HG02571 (cell line): ENCODE data around the gene NINL.
"Not testable (repeated sequence)": the region's sequence is repeated elsewhere in the genome, so short reads cannot be mapped to it uniquely, and the experiment has no call there.

Experiments
- ATAC-seq: cut with Tn5 transposase; IDR thresholded peaks from one replicate; pipeline ENCODE4 v1.9.1; 2021; ENCODE audit warnings: mild to moderate bottlenecking, moderate library complexity; ENCODE audit not compliant: unreplicated experiment

Gene NINL

DNA sequence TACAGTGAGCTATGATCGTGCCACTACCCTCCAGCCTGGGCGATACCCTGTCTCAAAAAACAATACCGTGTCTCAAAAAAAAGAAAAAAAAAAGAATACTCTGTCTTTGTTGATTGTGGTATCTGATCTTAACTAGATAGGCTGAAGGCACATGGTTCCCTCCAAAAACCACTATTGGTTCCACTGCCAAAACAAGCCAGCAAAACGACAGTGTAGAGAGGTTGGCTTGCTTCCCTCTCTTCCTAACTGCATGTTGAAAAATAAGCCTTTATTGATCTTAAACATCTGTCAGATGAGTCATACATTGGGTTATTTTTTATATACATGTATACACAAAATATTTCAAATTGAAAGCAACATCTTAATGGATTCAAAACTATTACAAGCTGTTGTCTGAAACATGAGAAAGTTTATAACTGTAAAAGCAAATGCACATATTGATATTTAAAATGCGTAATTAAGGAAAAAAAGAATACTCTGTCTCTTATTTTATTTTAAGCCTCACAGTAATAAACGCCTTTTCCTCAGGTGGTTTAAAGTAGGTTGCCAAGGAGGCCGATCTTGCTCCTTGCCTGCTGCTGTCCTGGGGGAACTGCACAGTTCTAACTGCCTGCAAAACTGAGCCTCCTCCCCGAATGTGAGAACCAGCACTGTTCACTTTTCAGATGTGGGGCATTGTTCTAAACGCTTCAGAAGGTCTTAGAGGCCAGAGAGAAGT lies 7.0 kb upstream of the NINL start:
- no peak for ATAC-seq

DNA sequence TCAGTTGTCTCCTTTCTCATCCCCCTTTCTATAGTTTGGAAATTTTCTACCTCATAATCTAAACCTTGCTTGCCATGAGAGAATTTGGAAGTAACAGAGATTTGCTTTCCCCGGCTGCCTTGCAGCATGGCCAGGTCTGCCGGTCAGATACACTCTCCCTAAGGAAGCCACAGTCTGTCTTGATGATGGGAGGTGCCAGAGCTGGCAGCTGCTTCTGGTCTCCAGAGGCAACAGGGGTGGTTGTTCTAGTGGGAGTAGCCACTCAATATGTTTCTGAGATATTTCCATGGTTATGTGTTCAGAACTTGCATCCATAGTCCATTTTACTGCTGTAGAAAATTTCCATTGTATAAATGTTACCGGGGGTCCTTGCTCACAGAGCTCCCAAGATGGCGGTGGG lies 5.4 kb upstream of the NINL start:
- not testable (repeated sequence) for ATAC-seq

DNA sequence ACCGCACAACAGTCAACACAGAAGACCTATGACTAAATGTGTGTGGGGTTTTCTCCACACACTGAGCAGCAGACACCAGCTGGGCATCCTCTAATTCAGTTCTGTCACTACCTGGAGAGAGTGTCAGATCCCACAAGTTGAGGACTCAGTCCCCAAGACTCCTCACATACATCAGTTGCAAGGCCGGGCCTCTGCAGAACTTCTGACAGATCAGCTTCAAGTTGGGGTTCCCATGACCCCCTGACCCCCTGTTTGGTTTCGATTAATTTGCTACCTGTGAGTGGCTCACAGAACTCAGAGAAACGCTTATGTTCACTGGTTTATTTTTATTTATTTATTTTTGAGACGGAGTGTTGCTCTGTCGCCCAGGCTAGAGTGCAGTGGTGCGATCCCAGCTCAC lies 3.2 kb upstream of the NINL start:
- ATAC-seq = no peak

DNA sequence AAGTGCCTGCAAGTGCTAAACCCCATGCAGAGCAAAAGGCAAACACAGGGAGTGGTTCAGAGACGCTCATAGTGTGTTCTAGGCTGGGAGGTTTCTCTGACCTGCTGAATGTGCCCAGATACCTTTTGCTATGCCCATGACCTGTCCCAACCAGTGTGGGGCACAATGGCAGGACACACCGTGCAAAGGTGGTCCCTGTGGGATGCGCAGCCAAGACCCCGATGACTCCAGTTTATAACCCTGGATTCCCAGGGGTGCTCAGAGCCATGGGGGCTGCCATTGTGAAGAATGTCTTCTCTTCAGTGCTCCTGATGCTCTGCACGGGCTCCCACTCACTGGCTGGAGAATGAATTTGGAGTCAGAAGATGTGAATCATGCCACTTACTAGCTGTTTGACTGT lies 2.2 kb upstream of the NINL start:
- no peak for ATAC-seq

DNA sequence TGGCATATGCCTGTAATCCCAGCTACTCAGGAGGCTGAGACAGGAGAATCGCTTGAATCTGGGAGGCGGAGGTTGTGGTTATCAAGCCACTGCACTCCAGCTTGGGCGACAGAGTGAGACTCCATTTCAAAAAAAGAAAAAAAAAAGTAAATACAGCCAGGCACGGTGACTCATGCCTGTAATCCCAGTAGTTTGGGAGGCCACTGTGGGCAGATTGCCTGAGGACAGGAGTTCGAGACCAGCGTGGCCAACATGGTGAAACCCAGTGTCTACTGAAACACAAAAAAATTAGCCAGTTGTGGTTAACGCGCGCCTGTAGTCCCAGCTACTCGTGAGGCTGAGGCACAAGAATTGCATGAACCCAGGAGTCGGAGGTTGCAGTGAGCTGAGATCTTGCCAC lies 1.5 kb upstream of the NINL start:
- ATAC-seq = no peak

DNA sequence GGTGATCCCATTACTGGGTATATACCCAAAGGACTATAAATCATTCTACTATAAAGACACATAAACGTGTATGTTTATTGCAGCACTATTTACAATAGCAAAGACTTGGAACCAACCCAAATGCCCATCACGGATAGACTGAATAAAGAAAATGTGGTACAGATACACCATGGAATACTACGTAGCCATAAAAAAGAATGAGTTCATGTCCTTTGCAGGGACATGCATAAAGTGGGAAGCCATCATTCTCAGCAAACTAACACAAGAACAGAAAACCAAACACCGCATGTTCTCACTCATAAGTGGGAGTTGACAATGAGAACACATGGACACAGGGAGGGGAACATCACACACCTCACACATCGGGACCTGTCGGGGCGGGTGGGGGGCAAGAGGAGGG lies 1.7 kb downstream of the NINL start:
- not testable (repeated sequence) for ATAC-seq

DNA sequence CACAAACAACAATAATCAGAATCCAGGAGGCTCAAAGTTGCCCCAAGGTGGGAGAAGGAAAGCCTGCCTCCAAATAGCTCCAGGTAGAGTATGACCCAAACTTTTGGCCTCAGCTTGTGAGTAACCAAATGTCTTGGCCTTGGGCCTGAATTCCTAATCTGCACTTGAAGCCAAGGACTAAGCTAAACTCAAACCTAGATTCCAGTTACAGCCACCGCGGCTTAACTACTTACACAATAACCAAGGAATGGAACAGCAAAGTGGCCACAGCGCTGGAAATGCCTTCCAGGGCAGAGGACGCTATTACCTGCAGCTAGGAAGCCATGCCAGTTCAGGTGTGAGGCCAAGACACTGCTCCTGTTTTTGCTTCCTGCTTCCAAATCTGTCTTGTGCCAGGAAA lies 4.6 kb downstream of the NINL start:
- no peak for ATAC-seq

DNA sequence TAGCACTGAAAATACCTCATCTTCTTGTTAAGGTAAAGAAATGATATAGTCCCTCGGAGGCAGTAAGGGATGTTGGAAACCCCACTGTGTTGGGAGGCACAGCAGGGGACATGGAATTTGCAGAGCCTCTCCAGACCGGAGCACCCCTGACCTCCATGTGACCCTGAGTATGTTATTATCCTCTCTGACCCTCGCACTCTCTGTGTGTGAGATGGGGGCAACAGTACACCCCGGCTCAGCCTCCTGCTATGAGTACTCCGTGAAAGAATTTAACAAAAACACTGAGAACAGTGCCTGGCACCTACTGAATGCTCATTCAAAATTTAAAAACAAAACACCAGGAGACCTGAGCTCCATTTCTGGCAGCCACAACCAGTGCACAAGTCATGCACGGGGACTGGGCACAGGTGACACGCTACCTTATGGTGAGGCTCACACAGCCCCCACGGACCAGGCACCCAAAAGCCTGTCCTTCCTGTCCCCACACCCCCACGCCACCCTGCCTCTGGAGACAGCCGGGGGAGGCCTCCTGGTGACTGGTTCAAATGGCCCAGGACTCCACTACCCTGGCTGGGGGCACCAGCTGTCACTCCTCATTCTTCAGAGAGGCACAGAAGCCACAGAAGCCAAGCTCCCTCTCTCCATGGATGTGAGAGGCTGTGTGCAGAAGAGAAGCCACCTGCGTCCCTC lies 6.1 kb downstream of the NINL start:
- ATAC-seq = no peak

DNA sequence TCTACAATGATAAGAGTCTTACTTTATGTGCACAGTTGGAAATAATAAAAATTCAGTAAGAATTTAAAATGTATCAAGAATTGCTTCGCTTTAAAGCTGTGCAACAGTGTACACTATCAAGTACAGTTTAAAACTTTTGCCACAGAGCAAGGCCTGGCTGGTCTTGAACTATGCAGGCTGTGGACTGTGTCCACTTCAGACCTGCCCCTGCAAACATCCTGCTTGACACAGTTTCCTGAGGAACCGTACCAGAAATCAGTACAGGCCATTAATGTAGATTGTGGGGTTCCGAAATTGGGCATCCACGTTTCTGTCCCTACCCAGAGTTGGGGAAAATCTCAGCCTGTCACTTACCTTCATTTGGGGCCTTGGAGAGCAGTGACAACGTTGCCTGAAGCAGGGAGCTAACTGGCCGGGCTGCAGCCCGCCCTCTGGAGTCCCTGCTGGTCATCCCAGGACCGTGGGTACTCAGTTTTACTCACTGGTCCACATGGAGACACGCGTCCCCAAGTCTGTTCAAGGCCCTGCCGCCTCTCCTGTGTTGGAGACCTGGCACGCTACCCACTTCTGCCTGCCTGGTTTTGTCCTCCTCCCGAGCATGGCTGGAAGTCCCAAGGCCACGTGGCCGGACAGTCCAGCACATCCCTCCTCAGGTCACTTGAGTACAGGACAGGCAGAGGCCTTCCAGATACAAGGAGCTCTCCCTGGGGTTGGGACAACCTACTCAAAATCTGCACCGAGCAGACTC lies 8.4 kb downstream of the NINL start:
- ATAC-seq = no peak

DNA sequence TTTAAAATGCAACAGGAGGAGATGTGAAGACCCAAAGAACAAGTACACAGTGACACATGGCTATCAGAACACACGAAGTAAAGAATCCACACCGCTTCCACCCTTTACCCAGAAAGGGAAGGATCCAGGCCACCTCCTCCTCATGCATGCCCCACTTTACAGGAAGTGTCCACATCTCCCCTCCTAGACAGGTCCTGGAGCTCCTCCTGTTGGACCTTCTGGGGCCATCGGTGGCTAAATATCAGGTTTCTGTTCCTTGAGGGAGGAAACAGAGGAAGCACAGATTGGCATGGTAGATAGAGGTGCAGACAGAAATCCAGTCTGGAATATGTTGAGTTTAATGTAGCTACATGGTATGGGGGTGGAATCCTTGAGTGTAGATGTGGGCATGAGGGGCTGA lies 10.9 kb downstream of the NINL start:
- no peak for ATAC-seq

DNA sequence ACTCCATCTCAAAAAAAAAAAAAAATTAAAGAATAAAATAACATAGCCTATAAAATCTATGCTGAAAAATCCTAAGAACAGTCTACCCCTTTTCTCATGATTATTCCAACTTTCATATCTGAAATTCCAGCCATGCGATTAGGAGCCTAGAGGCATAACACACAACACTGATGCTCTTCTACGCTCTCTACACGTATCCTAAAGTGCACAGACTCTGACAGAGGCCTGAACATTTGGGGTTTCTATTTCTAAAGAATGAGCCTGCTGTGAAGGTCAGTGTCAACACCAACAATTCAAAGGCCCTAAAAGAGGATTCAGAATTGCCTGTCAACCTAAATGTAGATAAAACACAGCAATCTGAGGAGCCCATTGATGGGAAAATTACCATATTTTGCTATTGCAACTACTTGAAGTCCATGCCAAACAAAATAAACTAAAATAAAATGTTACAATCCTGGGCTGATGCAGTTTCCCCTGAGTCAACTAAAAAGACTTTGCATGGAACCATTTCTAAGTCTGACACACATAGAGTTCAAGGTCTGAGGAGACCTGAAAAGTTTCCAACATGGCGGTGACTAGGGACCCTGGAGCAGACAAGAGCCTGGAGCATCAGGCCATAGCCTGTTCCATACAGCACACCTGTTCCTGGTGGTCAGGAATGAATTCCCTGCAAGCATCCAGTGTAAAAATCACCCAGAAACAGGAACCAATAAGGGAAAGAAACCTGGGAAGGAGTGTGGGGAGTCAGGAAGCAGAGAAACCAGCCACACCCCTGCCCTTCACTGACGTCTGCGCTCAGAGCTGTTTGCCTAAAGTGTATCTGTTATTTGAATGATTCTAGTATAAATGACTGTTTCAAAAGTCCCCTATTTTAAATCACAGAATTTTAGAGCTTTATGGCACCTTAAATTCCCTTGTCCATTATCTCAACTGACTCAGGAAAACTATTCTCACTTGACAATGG lies 11.8 kb downstream of the NINL start:
- ATAC-seq = no peak

DNA sequence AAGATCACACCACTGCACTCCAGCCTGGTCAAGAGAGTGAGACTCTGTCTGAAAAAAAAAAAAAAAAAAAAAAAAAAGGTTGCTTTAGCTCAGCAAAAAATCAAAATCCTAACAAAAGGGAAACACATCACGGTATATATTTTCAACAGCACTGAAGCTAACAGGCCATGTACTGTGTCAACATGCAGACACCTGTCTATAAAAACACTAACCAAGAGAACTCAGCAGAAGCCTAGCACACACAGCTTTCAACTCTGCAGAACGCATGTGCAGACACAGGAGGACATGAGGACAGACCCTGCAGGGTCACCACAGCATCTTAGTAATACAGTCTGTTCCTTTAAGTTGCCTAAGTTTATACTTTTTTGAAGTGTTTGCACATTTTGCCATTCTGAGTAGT lies 13.5 kb downstream of the NINL start:
- ATAC-seq = no peak

DNA sequence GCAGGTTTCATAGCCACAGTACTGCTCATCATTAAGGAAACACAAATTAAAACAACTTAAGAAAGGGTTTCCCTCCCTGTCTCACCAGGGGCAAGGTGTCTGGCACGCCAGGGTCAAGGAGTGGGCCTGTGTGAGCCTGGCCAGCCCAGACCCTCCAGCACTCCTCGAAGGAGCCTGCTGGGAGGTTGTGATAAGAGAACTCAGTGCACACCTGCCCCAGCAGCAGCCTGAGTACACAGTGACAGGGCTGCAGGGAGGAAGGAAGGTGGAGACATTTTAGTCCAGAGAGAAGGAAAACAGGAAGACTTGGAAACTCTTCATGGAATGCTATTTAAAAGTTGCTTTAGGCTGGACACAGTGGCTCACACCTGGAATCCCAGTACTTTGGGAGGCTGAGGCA lies 14.1 kb downstream of the NINL start:
- ATAC-seq = no peak

DNA sequence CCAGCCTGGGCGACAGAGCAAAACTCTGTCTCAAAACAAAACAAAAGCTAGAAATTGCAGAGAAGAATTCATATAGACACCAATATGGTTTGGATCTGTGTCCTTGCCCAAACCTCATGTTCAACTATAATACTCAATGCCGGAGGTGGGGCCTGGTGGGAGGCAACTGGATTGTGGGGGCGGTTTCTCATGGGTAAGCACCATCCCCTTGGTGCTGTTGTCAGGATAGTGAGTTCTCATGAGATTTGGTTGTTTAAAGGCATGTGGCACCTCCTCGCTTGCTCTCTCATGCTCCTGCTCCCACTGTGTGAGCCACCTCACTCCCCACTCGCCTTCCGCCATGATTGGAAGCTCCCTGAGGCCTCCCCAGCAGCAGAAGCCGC lies 15.2 kb downstream of the NINL start:
- ATAC-seq = no peak

DNA sequence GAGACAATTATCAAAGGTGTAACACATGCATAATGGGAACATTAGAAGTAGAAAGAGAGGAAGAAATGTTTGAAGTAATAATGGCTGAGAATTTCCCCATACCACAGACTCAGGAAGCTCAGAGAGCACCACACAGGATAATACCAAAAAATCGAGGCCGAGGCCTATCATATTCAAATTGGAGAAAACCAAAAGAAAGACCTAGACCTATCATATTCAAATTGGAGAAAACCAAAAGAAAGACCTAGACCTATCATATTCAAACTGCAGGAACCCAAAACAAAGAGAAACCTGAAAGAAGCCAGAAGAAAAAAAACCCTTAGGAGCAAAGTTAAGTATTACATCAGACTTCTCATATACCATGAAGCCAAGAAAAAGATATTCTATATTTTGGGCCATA lies 18.0 kb downstream of the NINL start:
- ATAC-seq = no peak

DNA sequence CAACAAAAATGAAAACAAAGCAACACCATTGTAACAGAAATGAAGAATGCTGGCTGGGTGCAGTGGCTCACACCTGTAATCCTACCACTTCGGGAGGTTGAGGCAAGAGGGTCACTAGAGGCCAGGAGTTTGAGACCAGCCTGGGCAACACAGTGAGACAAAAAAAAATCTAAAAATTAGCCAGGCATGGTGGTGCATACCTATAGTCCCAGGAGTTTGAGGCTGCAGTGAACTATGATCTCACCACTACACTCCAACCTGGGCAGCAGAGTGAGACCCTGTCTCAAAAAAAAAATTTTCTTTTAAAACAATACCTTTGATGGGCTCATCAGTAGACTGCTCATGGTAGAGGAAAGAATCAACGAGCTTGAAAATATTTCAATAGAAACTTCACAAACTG lies 18.5 kb downstream of the NINL start:
- ATAC-seq = no peak

DNA sequence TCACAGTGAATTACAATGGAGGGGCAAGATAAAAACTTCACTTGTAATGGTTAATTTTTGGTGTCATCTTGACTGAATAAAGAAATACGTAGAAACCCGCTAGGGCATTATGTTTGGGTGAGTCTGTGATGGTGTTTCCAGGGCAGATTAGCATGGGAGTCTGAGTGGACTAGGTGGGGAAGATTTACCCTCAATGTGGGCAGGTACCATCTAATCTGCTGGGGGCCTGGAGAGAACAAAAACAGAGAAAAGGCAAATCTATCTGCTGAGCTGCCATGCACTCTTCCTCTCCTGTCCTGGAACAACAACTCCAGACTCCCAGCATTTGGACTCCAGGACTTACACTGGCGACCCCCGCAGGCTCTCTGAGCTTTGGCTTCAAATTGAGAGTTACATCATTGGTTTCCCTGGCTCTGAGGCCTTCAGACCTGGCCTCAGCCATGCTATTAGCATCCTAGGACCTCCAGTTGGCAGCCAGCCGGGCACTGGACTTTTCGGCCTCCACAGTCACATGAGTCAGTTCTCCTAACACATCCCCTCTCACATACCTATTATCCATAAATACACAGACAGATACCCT lies 19.7 kb downstream of the NINL start:
- no peak for ATAC-seq

DNA sequence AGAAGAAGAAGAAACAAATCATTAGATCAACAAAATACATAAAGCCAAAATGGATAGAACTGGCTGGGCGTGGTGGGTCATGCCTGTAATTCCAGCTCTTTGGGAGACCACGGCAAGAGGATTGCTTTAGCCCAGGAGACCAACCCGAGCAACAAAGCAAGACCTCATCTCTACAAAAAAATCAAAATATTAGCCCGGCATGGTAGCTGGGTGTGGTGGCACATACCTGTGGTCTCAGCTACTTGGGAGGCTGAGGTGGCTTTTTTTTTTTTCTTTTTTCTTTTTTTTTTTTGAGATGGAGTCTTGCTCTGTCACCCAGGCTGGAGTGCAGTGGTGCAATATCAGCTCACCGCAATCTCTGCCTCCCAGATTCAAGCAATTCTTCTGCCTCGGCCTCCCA lies 21.5 kb downstream of the NINL start:
- no peak for ATAC-seq

DNA sequence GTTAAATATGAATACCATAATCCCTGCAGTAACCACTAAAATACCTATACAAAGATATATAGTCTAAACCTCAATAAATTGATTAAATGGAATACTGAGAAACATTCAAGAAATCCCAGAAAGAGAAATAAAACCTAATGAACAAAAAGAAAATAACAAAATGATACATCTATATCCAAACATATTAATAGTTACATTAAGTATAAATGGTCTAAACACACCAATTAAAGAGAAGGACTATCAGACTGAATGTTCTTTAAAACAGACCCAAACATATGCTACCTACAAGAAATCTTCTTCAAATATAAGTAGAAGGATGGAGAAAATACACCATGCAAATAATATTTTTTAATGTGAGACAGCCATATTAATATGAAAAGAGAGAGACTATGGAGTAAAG lies 22.0 kb downstream of the NINL start:
- ATAC-seq = no peak

DNA sequence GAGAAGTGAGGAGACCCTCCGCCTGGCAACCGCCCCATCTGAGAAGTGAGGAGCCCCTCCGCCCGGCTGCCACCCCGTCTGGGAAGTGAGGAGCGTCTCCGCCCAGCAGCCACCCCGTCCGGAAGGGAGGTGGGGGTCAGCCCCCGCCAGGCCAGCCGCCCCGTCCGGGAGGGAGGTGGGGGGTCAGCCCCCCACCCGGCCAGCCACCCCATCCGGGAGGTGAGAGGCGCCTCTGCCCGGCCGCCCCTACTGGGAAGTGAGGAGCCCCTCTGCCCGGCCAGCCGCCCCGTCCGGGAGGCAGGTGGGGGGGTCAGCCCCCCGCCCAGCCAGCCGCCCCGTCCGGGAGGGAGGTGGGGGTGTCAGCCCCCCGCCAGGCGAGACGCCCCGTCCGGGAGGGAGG lies 23.6 kb downstream of the NINL start:
- not testable (repeated sequence) for ATAC-seq

DNA sequence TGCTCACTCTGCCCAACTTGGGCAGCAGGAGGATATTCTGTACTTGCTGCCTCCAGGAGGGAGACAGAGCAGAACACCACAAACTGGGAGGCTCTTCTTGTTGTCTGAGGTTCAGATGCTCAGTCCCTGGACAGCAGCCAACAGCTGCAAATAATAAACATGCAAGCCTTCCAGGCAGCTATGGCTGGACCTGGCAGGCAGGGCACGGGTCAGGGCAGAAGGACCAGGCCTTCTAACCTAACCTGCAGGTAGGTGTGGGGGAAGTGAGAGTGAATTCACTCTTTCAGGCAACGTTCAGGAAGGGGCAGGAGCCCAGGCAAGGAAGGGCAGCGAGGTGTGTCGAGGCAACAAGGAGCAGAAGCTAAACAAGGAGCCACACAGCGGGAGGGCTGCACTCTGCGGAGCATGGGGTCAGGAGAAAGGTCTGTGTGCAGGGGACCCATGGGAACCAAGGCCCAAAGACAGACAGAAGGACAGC lies 31.5 kb downstream of the NINL start:
- no peak for ATAC-seq
